GM04503 (cell line): ENCODE measurements around the gene NR1H3.

Source experiments
- DNase-seq: peaks from one replicate; pipeline ENCODE4 v3.0.0-alpha.2; 2012; ENCODE audit warnings: low read depth

Gene NR1H3

DNA sequence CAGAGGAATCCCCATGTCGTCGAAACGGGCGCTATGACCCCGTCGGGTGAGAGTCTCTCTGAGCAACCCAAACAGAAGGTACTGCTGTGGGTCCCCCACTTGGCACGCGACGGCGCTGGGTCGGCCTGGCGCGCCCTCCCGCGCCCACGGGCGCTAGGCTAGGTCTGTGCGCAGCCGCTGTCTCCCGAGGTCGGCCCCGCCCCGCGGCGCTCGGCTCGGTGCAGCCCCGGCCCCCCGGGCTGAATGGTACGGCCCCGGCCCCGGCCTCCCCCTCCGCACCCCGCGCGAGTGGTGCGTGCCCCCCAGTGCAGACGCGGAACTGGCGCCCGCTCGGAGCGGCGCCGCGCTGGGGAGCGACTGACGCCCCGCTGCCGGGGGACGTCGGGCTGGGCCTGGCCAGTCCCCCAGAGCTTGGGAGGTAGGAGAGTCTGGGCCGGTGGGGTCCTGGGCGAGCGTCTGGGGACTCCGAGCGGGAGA, 12.1 kb downstream of the NR1H3 start, which contains the start of gene MADD:
Gene MADD (plus strand): TSS at position 305 of the 477 bp plus-strand sequence.
- DNase-seq = no peak

DNA sequence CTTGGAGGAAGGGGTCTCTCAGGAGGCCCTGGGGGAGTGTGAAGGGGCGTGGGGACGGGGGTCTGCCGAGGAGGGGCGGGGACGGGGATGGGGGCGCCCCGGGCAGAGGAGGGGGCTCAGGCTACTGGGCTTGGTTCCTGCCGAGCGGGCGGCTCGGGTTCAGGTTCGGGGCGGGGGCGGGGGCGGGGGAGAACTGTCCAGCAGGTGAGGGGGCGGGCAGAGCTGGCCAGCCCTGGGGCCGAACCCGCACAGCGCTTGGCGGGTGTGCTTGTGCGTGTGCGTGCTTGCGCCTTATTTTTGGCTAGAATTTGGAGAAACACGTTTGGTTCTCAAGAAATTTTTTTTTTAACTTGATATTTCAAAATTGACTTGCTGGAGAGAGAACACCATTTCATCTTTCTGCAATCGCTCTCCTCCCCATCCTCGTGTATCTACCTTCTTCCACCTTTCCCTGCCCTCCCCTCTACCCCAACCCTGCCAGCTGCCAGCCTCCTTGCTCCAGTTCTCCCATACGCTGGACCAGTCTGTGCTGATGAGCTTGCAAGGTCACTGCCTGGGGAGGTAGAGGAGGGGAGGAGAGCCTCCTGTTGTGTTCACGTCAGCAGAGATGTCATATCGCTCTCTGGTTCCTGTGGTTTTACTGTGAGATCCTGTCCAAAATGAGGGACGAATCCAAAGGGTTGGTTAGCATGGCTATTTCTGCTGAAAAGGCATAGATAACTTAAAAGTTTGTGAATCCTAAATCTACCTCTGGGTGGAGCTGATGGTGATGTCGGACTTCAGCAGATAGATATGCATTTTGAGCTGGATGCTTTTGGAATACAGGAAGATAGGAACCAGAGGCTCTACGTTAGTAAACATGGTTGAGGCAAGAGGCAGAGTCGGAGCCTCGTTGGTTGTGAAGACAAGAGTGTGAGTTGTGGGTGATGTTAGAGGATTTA, 12.8 kb downstream of the NR1H3 start:
- no peak for DNase-seq

DNA sequence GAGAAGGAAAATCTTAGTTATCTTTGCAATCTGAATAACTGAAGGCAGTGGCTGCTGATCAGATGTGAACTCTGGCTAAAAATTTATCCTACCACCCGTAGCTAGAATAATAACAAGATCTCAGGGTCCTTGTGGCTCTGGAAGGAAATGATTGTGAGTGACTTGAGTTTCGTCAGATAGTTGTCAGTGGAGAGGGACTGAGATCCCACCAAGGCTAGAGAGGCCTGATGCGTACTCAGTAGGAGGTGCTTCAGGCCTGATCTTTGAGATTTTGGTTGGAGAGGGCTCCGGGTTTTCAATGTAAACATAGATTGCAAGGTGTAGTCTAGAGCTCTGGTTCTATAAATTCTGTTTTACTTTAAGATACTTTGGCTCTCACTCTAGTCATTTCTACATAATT, 13.5 kb downstream of the NR1H3 start:
- no peak for DNase-seq

DNA sequence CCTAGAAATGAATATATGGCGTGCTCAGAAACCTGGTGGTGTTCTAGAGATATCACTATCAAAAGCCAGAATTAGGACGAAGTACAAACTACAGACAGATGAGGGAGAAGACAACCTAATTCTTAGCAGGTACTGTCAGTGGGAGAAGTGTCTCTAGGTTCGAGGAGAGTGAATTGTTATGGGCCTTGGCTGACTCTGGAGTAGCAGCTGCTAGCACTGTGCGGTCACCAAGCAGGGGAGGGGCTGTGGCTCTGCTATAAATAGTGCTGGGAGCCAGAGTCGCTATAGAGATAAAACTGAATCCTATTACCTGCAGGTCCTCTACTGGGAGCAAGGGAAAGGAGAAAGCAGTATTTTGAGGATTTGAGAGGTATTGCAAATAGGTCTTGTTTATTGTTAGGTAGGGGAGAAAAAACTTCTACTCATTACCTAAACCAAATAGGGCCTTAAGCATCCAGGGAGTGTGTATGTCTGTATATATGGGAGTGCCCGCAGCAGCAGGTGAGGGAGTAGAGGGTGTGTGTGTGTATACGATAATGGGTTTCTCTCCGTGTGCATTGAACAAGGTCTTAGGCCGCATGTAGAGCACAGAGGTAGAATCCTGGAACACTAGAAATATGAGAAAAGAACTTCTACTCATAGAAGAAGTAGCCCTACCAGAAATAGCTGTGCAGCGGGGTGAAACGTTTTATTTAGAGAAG, 14.3 kb downstream of the NR1H3 start:
- DNase-seq = no peak

DNA sequence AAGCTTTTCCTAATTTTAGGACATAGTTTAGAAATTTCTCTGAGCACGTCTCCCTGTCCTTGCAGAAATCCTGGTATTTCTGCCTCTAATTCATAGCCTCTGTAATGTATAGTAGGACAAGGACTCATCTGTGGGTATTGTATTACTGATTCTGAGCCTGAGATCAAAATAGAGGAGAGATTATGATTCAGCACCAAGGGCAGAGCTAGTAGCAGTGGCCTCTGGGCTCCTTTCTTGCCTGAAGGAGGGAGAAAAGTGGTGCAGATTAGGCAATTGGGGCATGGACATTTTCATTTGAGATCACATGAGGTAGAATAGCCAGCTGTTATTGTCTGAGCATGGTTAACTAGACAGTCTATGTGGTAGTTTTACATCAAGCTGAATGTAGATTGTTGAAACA, 14.9 kb downstream of the NR1H3 start:
- no peak for DNase-seq

DNA sequence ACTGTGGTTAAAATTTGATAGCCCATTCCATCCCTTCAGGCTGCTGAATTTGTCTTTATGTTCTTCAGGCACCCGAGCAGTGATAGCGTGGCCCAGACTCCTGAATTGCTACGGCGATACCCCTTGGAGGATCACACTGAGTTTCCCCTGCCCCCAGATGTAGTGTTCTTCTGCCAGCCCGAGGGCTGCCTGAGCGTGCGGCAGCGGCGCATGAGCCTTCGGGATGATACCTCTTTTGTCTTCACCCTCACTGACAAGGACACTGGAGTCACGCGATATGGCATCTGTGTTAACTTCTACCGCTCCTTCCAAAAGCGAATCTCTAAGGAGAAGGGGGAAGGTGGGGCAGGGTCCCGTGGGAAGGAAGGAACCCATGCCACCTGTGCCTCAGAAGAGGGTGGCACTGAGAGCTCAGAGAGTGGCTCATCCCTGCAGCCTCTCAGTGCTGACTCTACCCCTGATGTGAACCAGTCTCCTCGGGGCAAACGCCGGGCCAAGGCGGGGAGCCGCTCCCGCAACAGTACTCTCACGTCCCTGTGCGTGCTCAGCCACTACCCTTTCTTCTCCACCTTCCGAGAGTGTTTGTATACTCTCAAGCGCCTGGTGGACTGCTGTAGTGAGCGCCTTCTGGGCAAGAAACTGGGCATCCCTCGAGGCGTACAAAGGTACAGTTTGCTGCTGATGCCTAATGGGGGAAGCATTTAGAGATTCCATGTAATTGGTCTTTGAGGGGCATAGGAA, 16.9 kb downstream of the NR1H3 start:
- no peak for DNase-seq

DNA sequence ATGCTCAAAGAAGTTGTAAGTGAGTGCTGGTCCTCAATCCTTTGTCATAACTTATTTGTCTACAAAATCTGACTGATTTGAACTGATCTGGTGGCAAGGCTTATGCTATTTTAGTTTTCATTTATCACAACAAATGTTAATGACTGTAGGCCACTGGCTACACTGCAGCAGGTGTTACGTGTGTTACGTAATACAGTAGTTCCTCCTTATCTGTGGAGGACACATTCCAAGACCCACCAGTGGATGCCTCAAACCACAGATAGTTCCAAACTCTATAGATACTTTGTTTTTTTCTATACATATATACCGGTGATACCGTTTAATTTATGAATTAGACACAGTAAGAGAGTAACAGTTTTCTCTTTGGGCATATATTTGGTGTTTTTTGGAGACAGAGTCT, 19.1 kb downstream of the NR1H3 start:
- DNase-seq = no peak

DNA sequence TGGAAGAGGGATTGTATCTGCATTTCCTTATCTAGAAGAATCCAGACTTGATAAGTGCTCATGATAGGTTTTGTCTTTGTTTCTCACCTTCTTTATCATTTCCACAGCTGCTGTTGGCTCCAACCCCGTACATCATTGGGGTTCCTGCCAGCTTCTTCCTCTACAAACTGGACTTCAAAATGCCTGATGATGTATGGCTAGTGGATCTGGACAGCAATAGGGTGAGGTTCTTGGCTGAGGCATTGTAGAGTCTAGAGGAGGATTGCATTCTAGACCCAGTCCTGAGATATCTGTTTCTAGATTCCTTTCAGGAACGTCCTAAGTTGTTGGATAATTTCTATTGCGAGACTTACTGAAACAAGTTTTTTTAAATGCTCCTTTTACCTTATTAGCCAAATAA, 20.3 kb downstream of the NR1H3 start:
- DNase-seq = no peak

DNA sequence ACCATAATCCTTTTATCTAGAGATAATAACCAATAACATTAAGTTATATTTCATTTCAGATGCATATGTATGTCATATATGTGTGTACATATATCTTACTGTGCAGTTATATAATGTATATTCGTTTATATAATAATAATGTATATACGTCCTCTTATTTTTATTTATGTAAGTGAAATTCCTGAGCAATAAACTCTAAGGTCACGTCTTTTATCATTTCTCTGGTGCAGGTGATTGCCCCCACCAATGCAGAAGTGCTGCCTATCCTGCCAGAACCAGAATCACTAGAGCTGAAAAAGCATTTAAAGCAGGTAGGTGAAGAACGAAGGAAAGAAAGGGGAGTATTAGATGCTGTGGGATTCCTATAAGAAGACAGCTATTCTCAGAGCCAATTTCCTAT, 21.0 kb downstream of the NR1H3 start:
- DNase-seq = no peak

DNA sequence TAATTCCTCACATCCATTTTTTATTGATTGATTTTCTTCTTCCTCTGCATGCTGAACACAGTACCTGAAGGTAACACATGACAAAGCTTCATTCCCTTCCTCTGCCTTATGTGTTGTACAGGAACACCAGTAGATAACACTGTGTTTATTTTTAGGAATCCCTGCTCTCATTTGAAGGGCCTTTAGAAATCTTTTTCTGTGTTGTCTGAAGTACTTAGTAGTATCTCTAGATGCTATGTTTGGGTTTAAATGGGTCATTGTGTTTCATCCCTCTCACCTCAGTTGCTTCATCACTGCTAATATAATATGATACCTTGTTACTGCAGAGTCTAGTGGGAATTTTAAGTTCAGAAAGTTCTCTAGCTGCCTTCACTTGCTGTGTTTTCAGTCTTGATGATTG, 22.3 kb downstream of the NR1H3 start:
- DNase-seq = no peak

DNA sequence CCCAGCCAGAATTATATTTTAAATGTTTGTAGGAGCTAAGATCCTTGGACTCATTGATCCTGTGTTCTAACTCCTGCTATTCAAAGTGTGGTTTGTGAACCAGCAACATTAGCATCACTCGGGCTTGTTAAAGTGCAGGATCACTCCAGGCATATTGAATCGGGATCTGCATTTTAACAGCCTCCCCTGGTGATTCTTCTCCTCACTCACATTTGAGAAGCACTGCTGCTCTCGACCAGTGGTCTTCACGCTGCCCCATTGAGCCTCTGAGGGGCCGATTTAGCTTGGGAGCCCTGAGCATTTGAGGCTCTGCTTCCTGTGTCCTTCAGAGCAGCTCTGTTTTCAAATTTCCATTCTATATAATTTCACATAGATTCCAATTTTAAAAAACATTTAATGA, 23.1 kb downstream of the NR1H3 start:
- DNase-seq = no peak

DNA sequence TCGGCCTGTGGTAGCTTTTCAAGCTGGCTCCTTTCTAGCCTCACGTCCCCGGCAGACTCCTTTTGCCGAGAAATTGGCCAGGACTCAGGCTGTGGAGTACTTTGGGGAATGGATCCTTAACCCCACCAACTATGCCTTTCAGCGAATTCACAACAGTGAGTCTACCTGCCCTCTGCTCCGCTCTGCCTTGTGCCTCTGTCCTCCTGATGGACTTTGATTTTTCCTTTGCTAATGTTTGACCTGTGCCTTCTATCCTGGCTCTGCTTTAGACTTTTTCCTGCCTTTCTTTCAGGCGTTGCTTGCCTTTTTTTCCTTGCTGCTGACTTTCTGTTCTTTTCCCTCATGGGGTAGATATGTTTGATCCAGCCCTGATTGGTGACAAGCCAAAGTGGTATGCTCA, 24.7 kb downstream of the NR1H3 start:
- no peak for DNase-seq

DNA sequence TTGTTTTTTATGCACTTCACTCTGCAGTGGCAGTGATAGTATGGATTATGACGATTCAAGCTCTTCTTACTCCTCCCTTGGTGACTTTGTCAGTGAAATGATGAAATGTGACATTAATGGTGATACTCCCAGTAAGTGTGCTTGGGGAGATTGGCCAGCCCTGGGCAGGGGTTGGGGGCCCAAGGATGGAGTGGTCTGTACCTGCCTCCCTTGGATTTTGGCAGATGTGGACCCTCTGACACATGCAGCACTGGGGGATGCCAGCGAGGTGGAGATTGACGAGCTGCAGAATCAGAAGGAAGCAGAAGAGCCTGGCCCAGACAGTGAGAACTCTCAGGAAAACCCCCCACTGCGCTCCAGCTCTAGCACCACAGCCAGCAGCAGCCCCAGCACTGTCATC, 26.4 kb downstream of the NR1H3 start:
- no peak for DNase-seq

DNA sequence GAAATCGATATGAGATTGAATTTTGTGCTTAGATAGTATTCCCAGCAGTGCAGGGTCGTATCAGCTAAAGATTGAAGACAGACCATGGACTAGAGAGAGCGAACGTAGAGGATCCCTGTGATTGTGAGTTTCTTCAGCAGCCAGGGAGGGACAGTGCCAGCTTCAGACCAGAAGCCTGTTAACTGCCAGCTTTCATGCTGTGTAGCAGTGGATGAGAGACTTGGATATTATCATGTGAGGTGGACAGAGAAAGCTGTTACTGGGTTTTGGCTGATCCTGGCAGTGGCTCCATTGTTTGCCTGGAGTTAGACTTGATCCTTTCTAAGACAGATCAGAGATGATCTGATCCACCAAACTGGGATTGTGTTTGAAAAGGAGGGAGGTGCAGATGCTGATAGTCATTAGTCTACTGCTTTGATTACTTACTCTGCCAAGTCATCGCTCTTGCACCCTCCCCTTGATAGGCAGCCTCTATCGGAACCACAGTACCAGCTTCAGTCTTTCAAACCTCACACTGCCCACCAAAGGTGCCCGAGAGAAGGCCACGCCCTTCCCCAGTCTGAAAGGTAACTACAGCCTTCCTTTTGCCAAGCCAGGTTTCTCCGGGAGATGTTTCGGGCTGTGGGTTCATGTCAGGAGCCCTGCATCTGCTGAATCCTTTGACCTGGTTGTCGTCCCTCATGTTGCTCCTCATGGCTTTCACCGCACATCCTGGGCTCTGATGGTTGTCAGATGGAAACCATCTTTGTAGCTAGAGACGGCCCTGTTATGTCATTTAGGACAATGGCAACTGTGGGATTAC, 28.4 kb downstream of the NR1H3 start:
- DNase-seq = no peak

DNA sequence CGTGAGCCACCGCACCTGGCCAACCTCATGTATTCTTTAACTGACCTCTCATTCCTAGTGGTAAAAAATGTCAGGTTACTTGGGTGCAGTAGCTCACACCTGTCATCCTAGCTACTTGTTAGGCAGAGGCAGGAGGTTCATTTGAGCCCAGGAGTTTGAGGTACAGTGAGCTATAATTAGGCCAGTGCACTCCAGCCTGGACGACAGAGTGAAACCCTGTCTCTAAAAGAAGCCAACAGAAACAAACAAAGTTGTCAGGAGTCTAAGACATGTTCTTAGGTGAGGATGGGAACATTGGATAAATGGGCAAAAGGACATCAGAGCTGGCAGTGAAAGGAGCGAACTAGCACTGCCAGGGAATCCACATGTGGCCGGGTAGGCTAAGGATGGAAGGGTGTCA, 30.3 kb downstream of the NR1H3 start:
- no peak for DNase-seq

DNA sequence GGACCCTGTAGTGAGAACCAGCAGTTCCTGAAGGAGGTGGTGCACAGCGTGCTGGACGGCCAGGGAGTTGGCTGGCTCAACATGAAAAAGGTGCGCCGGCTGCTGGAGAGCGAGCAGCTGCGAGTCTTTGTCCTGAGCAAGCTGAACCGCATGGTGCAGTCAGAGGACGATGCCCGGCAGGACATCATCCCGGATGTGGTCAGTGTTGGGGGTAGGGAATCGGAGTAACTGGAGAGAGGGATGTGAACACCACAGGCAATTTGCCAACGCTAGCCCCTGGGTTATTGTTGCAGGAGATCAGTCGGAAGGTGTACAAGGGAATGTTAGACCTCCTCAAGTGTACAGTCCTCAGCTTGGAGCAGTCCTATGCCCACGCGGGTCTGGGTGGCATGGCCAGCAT, 32.1 kb downstream of the NR1H3 start:
- no peak for DNase-seq

DNA sequence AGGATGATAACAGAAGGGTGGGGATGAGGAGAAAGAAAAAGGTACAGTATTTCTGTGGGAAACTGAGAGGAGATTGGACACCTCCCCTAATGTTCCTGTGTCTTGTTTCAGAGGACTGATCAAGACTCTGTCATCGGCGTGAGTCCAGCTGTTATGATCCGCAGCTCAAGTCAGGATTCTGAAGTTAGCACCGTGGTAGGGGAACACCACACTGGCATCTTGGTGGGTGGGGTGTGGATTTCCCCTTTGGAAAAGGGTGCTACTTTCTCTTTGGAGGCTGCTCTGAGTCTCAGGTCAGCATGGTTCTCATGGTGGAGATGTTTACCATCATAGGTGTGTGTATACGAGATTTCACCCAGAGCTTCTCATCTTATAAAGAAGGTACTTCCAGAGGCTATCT, 37.6 kb downstream of the NR1H3 start:
- no peak for DNase-seq

DNA sequence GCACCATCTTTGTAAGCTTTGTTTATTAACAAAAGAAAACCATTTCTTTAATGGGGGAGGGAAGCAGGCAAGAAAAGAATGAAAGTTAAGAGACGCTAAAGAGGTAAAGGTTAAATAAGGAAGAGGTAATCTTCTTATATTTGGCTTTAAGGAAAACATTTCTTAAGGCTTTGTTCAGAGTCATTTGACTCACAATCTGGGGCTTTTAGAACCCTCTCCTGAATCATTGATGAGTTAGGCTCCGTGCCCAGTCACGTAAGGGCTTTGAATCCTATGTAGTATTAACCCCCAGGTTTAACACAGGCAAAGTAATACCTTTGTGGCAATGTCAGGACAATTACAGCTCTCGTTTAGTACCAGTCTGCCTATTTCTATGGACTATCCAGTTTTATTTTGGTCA, 38.2 kb downstream of the NR1H3 start:
- no peak for DNase-seq

DNA sequence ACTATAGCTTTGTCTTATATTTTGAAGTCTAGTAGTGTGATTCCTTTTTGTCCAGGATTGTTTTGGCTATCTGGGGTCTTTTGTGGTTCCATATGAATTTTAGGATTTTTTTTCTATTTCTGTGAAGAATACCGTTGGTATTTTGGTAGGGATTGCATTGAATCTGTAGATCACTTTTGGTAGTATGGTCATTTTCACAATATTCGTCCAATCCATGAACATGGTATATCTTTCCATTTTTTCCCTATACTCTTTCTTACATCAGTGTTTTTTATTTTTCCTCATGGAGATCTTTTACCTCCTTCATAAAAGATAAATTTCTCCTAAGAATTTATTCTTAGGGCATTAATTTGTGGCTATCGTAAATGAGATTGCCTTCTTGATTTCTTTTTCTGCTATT, 41.3 kb downstream of the NR1H3 start:
- DNase-seq = no peak

DNA sequence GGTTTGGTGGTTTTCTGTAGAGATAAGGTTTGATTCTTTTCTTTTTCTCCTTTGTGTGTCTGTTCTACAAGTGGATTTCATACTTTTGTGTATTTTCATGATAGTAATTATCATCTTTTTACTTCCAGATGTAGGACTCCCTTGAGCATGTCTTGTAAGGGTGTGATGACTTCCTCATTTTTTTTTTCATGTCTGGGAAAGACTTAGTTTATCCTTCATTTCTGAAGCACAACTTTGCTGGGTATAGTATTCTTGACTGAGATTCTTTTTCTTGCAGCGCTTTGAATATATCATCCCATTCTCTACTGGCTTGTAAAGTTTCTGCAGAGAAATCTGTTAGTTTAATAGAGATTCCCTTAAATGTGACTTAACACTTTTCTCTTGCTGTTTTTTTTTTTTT, 45.1 kb downstream of the NR1H3 start:
- no peak for DNase-seq

DNA sequence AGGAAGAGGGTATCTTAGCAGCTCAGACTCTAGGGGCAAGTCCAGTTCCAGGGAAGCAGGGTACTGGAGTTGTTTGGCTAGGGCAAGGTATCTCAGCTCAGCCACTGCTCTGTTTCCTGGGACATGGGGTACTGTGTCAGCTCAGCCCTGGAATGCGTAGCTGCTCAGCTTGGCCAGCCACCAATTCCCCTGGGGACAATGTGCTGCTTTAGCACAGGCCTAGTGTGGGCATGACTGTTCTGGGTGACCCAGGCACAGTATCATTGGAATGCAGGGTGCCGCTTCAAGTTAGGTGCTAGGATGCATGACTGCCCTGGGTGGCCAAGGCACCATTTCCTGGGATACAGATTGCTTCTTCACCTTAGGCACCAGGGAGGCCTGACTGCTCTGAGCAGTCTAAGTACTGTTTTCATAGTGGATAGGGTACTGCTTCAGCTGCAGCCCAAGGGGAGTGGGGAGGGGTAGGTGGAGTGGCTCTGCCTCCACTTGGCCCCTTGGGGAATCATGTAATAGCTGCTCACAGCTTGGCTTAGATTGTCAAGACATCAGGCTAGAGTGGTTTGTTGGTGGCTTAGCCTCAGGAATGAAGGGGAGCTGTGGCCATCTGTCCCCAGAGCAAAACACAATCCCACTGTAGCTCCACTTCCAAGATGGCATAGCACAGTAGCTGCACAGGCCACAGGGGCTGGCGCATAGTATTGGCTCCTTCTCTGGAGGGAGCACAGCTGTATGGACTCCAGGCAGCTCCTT, 48.1 kb downstream of the NR1H3 start:
- no peak for DNase-seq
